Left hindlimb (tissue), 1 donor: Measurements from ENCODE around the gene NLN.
"Not testable (repeated sequence)": the region's sequence is repeated elsewhere in the genome, so short reads cannot be mapped to it uniquely, and the experiment has no call there.

Experiments used
- DNase-seq: peaks from one replicate; pipeline ENCODE4 v3.0.0-alpha.2; 2018

Gene NLN

GRCh38 chr5:65835191-65835590 is 113.2 kb downstream of the NLN start:
- no peak for DNase-seq

DNA sequence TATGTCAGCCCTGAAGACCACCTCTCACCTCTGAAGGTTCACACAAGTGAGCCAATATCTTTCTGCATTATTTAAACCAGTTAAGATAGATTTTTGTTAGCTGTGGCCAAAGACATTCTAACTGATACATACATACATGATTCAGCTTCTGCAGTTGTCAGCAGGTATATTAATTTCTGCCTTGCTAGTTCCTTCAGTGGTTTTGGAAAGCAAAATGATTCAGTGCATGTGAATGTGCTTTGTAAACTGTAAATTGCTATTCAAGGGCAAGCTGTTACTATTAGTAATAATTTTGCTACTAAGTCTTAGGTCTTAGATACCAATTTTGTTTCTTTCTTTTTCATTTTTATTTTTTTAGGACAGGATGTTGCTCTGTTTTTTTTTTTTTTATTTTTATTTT is 115.1 kb downstream of the NLN start:
- DNase-seq = no peak

DNA sequence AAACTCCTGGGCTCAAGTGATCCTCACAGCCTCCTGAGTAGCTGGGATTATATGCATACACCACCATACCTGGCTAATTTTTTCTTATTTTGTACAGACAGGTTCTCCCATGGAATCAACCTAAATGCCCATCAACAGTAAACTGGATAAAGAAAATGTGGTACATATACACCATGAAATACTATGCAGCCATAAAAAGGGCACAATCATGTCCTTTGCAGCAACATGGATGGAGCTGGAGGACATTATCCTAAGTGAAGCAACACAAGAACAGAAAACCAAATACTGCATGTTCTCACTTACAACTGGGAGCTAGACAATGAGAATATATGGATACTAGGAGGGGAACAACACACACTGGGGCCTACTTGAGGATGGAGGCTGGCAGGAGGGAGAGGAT is 117.2 kb downstream of the NLN start:
- DNase-seq = not testable (repeated sequence)

GRCh38 chr5:65840071-65840470 is 118.1 kb downstream of the NLN start:
- no peak for DNase-seq

DNA sequence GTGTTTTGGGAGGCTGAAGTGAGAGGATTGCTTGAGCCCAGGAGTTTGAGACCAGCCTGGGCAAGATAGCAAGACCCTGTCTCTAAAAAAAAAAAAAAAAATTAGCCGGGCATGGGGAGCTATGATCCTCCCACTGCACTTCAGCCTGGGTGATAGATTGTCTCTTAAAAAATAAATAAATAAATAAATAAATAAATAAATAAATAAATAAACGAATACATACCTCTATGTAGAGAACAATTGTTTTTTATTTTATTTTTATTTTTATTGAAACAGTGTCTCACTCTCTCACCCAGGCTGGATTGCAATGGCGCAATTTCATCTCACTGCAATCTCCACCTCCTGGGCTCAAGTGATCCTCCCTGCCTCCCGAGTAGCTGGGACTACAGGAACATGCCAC is 122.8 kb downstream of the NLN start:
- not testable (repeated sequence) for DNase-seq

DNA sequence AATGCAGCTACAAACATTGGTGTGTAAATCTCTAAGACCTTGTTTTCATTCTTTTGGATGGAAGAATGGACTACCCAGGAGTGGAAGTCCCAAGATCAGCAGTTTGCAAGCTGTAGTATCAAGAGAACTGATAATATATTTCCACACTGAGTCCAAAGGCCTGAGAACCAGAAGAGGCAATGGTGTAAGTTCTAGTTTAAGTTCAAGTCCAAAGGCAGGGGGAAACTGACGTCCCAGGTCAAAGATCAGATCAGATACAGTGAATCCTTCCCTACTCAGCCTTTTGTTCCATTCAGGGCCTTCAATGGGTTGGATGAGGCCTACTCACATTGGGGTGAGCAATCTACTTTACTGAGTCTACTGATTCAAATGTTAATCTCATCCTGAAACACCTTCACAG is 124.1 kb downstream of the NLN start:
- no peak for DNase-seq

GRCh38 chr5:65847019-65847418 is 125.0 kb downstream of the NLN start:
- not testable (repeated sequence) for DNase-seq

- DNase-seq = not testable (repeated sequence)
Measured at GRCh38 chr5:65849918-65850317, 127.9 kb downstream of the NLN start.

GRCh38 chr5:65854925-65855324 is 132.9 kb downstream of the NLN start:
- DNase-seq = no peak

DNA sequence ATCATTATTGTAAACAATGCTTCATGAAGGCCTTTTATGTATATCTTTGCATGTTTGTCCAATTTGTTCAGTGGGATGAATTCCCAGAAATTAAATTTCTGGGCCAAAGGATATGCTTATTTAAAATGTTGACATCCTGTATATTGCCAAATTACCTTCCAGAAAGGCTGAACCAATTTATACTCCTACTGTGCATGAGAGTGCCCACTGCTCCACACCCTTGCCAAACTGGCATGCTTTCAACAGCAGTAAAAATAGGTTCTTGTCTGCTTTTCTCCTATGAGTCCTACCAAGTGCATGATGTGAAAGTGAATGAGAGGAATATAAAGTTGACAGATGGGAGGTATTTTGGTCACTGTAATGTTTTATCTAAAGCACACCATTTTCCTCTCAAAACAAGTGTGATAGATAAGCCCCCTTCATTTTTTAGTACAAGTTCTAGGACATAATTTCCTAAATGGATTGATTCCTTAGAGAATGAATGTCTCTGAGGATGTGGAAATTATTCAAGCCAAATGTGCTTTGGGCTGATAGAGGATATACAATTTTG is 133.8 kb downstream of the NLN start:
- DNase-seq = no peak

DNA sequence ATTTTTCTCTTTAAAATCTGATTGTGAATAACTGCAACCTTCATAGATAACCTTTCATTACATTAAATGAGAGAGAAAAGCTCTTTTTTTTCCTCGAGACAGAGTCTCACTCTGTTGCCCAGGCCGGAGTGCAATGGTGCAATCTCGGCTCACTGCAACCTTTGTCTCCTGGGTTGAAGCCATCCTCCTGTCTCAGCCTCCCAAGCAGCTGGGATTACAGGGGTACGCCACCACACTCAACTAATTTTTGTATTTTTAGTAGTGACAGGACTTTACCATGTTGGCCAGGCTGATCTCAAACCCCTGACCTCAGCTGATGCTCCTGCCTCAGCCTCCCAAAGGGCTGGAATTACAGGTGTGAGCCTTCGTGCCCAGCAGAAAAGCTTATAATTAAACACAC is 134.5 kb downstream of the NLN start:
- no peak for DNase-seq

GRCh38 chr5:65858316-65858715 is 136.3 kb downstream of the NLN start:
- no peak for DNase-seq

- DNase-seq = peak; percentile 36
Measured at GRCh38 chr5:65861830-65862241, 139.8 kb downstream of the NLN start.

DNA sequence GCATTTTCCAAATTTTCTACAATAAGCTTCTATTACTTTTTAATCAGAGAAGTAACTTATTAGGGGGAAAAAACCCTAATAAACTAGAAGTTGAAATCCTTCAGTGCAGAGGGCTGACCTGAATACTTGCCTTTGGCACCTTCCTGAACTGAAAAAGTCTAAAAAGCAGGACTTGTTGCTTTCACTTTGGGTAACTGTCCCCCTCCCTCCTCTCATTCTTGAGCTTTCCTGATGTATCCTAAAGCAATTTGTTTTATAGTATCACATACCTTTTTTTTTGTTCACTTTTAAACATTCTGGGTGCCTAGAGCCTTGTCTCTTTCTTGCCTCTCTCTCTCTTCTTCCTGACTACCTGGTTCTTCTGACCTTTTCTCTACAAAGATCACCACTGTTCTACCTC is 140.4 kb downstream of the NLN start:
- no peak for DNase-seq

DNA sequence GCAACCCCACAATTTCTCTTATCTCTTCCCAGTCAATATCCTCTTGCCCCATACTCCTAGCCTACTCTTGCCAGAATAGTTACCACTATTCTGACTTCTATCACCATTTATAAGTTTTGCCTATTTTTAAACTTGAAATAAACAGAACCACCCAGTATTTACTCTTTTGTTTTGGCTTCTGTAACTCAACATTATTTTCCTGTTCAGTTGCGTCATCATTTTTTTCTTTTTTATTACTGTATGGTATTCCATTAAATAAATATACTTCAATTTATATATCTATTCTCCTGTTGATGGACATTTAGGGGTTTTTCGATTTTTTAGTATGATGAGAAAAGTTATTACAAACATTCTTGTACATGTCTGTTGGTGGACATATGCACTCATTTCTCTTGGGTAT is 141.7 kb downstream of the NLN start:
- no peak for DNase-seq

DNA sequence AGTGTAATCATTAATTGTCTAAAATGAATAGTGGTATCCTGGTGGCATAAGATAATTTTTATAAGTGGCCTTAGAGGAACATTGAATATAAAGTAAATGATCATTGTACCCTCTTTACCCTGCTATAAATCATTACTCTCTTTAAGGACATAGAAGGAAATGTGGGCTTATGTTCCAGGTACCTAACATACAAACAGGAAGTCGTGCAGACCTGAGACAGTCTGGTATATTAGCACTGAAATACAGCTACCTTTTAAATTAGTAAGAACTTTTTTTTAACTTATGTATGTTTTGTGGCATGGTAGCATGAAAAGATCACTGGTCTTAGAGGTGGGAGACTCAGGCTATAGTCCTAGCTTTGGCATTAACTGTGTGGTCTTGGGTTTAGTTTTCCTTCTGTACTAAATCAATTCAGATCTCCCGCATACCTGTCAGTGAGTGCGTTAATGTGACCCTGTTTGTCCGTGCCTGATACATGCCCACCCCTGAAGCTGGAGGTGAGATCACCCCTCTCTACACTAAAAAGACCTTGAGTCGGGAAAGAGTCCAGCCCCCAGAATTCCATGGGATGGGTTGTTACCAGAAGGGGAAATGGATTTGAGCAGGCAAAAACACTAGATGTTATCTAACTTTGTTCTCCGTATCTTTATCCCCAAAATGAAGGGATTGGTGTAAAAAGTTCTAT is 145.0 kb downstream of the NLN start:
- DNase-seq = no peak

GRCh38 chr5:65867542-65868195 is 145.7 kb downstream of the NLN start:
- DNase-seq = no peak

- no peak for DNase-seq
Measured at GRCh38 chr5:65868509-65868908, 146.5 kb downstream of the NLN start.

DNA sequence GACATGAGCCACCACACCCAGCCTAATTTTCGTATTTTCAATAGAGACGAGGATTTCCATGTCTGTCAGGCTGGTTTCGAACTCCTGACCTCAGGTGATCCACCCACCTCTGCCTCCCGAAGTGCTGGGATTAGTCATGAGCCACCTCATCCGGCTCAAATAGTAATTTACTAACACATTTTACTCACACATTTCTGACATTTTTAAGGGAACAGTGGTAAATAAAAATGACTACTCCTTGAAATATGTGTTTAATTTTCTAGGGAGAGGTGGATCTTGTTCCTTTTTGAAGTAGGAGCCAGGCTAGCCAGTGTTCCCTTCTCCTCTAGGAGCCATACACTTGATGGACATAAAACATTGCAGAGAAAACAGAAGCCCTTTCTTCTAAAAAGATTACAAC is 149.2 kb downstream of the NLN start:
- DNase-seq = no peak

- not testable (repeated sequence) for DNase-seq
Measured at GRCh38 chr5:65871776-65872175, 149.8 kb downstream of the NLN start.

DNA sequence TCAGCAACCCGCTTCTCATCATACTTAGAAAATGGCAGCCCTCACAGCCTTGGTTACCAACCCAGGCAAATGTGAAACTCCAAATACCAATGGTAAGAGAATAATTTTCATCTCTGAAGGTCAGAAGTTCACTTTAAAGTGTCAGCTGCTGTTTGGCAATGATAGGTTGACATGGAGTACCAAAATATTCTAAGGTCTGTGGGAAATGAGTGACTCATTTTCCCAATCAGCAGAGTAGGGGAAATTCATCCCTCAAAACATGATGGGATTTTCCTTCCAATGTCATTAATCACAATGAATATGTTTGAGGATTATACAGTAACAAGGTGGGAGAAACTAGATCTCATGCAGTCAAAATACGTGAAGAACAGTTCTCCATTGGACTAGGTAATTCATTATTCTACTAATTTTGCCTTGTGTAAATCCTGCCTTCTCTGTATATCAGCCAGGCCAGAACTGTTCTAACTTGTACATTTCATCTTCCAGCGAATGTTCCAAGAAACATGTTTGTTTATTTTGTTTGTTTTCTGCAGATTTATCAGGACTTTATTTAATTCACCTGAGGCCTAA is 151.3 kb downstream of the NLN start:
- no peak for DNase-seq

- DNase-seq = no peak
Measured at GRCh38 chr5:65874241-65874640, 152.2 kb downstream of the NLN start.

DNA sequence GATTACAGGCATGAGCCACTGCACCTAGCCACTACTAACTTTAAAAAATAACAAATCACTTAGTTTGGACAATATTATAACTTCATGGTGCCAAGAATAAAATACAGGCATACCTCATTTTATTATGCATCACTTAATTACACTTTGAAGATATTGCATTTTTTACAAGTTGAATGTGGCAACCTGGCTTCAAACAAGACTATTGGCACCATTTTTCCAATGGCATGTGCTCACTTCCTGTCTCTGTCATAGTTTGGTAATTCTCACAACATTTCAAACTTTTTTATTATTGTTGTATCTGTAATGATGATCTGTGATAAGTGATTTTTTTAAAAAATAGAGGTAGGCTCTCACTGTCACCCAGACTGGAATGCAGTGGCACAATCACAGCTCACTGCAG is 154.5 kb downstream of the NLN start:
- no peak for DNase-seq

GRCh38 chr5:65876970-65877369 is 155.0 kb downstream of the NLN start:
- no peak for DNase-seq
